Breast epithelium (tissue), 3 donors: Measurements from ENCODE around the gene KBTBD4.

ENCODE experiments used
- CTCF ChIP-seq, 3 donors: fragments of 450-650 bp; IDR thresholded peaks; one replicate each; pipeline ENCODE4 v1.5.1; 2016 to 2017; ENCODE audit warnings: antibody characterized with exemption in 3 of 3, mild to moderate bottlenecking in 3 of 3, moderate library complexity in 3 of 3
- POLR2A ChIP-seq: fragments of 450-650 bp; IDR thresholded peaks from one replicate; pipeline ENCODE4 v1.6.1; 2016; ENCODE audit warnings: antibody characterized with exemption, mild to moderate bottlenecking, moderate library complexity

GRCh38 chr11:47553406-47553743 lies 25.4 kb downstream of the KBTBD4 start:
- peak in 1 of 3 donors; percentile 14 for TF ChIP-seq CTCF (IDR thresholded peaks at IDR 0.05)
- TF ChIP-seq POLR2A, result no peak
